ENCODE measurements around the gene ZNF473.

GRCh38 chr19:49977881-49978280, 47.9 kb upstream of the ZNF473 start:
- TF ChIP-seq, protein P1, sequence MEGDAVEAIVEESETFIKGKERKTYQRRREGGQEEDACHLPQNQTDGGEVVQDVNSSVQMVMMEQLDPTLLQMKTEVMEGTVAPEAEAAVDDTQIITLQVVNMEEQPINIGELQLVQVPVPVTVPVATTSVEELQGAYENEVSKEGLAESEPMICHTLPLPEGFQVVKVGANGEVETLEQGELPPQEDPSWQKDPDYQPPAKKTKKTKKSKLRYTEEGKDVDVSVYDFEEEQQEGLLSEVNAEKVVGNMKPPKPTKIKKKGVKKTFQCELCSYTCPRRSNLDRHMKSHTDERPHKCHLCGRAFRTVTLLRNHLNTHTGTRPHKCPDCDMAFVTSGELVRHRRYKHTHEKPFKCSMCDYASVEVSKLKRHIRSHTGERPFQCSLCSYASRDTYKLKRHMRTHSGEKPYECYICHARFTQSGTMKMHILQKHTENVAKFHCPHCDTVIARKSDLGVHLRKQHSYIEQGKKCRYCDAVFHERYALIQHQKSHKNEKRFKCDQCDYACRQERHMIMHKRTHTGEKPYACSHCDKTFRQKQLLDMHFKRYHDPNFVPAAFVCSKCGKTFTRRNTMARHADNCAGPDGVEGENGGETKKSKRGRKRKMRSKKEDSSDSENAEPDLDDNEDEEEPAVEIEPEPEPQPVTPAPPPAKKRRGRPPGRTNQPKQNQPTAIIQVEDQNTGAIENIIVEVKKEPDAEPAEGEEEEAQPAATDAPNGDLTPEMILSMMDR (conservative IDR thresholded peaks at IDR 0.05) = no peak
- no peak for TF ChIP-seq EZH2 (IDR thresholded peaks at IDR 0.05; ENCODE audit: low read depth)

Measured in PC-9 (cell line).